BE2C (cell line): ENCODE data around the gene PLCXD1.
"Not testable (repeated sequence)": the region's sequence is repeated elsewhere in the genome, so short reads cannot be mapped to it uniquely, and the experiment has no call there.

ENCODE experiments used
- DNase-seq: peaks from one replicate; pipeline ENCODE4 v3.0.0-alpha.2; 2020
- H3K27me3 ChIP-seq: fragments of 250-450 bp; sonication (Bioruptor Pico); 2 replicates; pipeline ENCODE4 v1.5.1; 2020; ENCODE audit warnings: mild to moderate bottlenecking
- H3K36me3 ChIP-seq: fragments of 250-450 bp; sonication (Bioruptor Pico); 2 replicates; pipeline ENCODE4 v1.5.1; 2020; ENCODE audit warnings: mild to moderate bottlenecking
- H3K4me1 ChIP-seq: fragments of 250-450 bp; sonication (Bioruptor Pico); 2 replicates; pipeline ENCODE4 v1.5.1; 2020
- H3K4me3 ChIP-seq: 2 replicates; pipeline ENCODE4 v1.5.1; 2011; ENCODE audit warnings: low read depth, low read length
- H3K9me3 ChIP-seq: fragments of 250-450 bp; sonication (Bioruptor Pico); 2 replicates; pipeline ENCODE4 v1.5.1; 2020
- TF ChIP-seq, protein P1 (sequence below): IDR thresholded peaks from 2 replicates; pipeline ENCODE4 v1.5.1; 2012; ENCODE audit warnings: mild to moderate bottlenecking, low read depth, low read length

PLCXD1 gene

GRCh38 chrX:350534-351323, 69.5 kb downstream of the PLCXD1 start:
- DNase-seq = no peak
- Histone ChIP-seq H3K36me3 (no peaks in the 10 kb centered on the region), H3K9me3 (no peaks in the 10 kb centered on the region), H3K4me3 (no peak overlapping the region), H3K4me1 (no peaks in the 10 kb centered on the region), H3K27me3 (no peaks in the 10 kb centered on the region)
- TF ChIP-seq, protein P1, sequence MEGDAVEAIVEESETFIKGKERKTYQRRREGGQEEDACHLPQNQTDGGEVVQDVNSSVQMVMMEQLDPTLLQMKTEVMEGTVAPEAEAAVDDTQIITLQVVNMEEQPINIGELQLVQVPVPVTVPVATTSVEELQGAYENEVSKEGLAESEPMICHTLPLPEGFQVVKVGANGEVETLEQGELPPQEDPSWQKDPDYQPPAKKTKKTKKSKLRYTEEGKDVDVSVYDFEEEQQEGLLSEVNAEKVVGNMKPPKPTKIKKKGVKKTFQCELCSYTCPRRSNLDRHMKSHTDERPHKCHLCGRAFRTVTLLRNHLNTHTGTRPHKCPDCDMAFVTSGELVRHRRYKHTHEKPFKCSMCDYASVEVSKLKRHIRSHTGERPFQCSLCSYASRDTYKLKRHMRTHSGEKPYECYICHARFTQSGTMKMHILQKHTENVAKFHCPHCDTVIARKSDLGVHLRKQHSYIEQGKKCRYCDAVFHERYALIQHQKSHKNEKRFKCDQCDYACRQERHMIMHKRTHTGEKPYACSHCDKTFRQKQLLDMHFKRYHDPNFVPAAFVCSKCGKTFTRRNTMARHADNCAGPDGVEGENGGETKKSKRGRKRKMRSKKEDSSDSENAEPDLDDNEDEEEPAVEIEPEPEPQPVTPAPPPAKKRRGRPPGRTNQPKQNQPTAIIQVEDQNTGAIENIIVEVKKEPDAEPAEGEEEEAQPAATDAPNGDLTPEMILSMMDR = no peak

GRCh38 chrX:351324-351641, 70.1 kb downstream of the PLCXD1 start:
- H3K27me3 ChIP-seq, H3K36me3 ChIP-seq, H3K4me3 ChIP-seq, H3K9me3 ChIP-seq, H3K4me1 ChIP-seq, DNase-seq: not testable (repeated sequence)

- TF ChIP-seq, protein P1 = no peak
- no peaks in the 10 kb centered on the region for H3K4me1 ChIP-seq
- H3K36me3 ChIP-seq = no peaks in the 10 kb centered on the region
- H3K27me3 ChIP-seq = no peaks in the 10 kb centered on the region
- H3K9me3 ChIP-seq = no peaks in the 10 kb centered on the region
- DNase-seq = no peak
- no peak overlapping the region for H3K4me3 ChIP-seq
Observed at GRCh38 chrX:351736-352135, 70.6 kb downstream of the PLCXD1 start.

GRCh38 chrX:352181-352580, 71.0 kb downstream of the PLCXD1 start:
- TF ChIP-seq, protein P1 = no peak
- Histone ChIP-seq H3K9me3 (no peaks in the 10 kb centered on the region), H3K36me3 (no peaks in the 10 kb centered on the region), H3K4me3 (no peak overlapping the region), H3K27me3 (no peaks in the 10 kb centered on the region), H3K4me1 (no peaks in the 10 kb centered on the region)
- no peak for DNase-seq

DNA sequence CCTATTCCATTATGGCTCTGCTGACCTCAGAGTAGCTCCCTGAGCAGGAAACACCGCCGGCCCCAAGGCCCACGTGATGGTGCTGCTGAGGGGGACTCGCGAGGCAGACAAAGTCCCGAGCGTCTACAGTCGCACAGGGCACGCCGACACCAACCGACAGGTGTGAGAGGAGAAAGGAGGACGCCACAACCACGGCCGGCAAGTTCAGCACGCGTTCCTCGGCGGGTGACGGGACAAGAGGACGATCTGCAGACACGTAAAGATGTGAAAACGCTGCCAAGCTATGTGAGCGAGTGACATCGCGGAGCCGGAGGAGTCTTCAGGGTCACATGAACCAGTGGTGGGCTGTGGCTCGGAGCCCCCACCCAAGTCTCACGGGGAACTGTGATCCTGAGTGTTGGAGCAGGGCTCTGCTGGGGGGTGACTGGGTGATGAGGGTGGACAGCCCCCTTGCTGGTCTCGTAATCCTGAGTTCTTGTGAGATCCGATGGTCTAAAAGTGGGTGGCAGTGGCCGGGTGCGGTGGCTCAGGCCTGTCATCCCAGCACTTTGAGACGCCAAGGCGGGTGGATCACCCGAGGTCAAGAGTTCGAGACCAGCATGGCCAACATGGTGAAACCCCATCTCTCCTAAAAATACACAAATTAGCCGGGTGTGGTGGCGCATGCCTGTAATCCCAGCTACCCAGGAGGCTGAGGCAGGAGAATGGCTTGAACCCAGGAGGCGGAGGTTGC, 71.6 kb downstream of the PLCXD1 start:
- H3K9me3 ChIP-seq = no peaks in the 10 kb centered on the region
- no peaks in the 10 kb centered on the region for H3K4me1 ChIP-seq
- TF ChIP-seq, protein P1 = no peak
- no peak overlapping the region for H3K4me3 ChIP-seq
- no peaks in the 10 kb centered on the region for H3K27me3 ChIP-seq
- no peak for DNase-seq
- H3K36me3 ChIP-seq = no peaks in the 10 kb centered on the region
